Stimulated activated CD4-positive, alpha-beta T cell treated with anti-CD3 and anti-CD28 coated beads, Interleukin-12 subunit alpha, Interleukin-12 subunit beta, amount 100 ng/mL, for 4 hours (primary cell): Measurements from ENCODE around the gene ROCK2.

ENCODE experiments used
- DNase-seq: peaks from one replicate; pipeline ENCODE4 v3.0.0-alpha.2; 2020

The ROCK2 gene

GRCh38 chr2:11144077-11144737, 200.2 kb downstream of the ROCK2 start:
- DNase-seq: no peak

DNA sequence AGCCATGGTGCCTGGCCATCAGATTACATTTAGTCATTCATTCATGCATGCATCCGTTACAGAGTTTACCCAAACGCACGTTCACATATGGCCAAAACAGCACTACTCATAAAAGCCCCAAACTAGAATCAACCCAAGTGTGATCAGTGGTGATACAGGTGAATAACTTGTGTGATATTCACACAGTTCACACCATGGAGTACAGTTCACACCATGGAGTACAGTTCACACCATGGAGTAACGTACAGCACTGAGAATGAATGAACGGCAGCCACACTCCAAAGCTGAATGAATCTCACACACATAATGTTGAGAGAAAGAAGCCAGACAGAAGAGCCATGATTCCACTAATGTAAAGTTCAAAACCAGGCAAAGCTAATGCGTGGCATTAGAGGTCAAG, 201.4 kb downstream of the ROCK2 start:
- DNase-seq: no peak

GRCh38 chr2:11142330-11142729, 202.1 kb downstream of the ROCK2 start:
- no peak for DNase-seq

GRCh38 chr2:11141319-11141718, 203.1 kb downstream of the ROCK2 start:
- no peak for DNase-seq

DNA sequence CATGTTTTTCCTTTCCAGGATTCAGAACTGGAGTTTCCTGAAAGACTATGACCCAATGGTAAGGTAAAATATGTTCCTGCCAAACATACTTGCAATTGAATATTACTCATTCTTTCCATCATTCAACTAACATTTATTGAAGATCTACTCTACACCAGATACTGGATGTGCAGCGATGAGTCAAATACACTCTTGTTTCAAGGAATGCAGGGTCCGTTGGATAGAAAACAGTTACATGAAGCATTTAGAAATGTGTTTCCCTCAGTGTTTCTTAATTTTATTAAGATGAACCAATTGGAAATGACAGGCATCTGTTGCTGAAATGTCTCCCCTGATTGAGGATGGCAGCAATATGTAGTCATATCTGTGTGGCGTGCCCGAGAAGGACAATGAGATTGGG, 203.9 kb downstream of the ROCK2 start:
- DNase-seq: no peak

GRCh38 chr2:11134349-11134748, 210.1 kb downstream of the ROCK2 start:
- DNase-seq: no peak

GRCh38 chr2:11133936-11134320, 210.5 kb downstream of the ROCK2 start:
- DNase-seq: no peak

GRCh38 chr2:11133238-11133935, 211.0 kb downstream of the ROCK2 start:
- DNase-seq: no peak

DNA sequence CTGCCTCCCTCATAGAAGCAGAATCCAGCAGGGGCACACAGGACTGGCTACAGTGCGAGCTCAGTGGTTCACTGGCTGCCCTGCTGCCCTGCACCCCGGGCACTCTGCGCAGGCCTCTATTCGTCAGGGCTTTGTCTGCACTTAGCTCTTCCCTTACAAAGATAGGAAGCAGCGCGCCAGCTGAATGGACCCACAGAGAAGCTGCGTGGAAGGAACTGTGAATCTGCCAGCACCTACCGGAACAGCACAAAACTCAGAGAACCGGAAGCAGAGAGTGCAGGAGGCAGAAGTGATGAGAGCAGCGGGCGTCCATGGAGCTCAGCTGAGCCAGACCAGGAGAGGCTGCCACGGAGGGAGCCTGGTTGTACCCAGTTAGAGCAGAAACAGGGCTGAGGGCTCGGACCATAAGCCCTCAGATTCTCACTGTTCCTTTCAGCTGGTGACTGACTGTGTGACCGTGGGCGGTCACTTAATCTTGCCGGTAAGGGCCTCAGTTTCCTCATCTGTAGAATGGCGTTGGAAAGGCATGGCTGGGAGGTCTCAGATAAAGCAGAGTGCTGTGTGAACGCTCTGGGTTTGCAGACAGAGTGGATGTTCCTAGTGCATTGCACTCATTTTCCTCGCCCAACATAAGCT, 212.3 kb downstream of the ROCK2 start:
- no peak for DNase-seq

GRCh38 chr2:11131166-11131920, 213.1 kb downstream of the ROCK2 start:
- DNase-seq: no peak
